GM12874 (cell line): ENCODE data around the gene MCAM.

Experiments used
- TF ChIP-seq, protein P1 (sequence below): IDR thresholded peaks from 2 replicates; pipeline ENCODE4 v1.5.1; 2011; ENCODE audit warnings: low read depth, mild to moderate bottlenecking, control low read depth, low read length, moderate library complexity; ENCODE audit not compliant: insufficient read depth

The MCAM gene

GRCh38 chr11:119282495-119282894 lies 34.4 kb downstream of the MCAM start:
- TF ChIP-seq, protein P1, sequence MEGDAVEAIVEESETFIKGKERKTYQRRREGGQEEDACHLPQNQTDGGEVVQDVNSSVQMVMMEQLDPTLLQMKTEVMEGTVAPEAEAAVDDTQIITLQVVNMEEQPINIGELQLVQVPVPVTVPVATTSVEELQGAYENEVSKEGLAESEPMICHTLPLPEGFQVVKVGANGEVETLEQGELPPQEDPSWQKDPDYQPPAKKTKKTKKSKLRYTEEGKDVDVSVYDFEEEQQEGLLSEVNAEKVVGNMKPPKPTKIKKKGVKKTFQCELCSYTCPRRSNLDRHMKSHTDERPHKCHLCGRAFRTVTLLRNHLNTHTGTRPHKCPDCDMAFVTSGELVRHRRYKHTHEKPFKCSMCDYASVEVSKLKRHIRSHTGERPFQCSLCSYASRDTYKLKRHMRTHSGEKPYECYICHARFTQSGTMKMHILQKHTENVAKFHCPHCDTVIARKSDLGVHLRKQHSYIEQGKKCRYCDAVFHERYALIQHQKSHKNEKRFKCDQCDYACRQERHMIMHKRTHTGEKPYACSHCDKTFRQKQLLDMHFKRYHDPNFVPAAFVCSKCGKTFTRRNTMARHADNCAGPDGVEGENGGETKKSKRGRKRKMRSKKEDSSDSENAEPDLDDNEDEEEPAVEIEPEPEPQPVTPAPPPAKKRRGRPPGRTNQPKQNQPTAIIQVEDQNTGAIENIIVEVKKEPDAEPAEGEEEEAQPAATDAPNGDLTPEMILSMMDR: no peak

GRCh38 chr11:119277660-119278059 lies 39.3 kb downstream of the MCAM start:
- TF ChIP-seq, protein P1: no peak

DNA sequence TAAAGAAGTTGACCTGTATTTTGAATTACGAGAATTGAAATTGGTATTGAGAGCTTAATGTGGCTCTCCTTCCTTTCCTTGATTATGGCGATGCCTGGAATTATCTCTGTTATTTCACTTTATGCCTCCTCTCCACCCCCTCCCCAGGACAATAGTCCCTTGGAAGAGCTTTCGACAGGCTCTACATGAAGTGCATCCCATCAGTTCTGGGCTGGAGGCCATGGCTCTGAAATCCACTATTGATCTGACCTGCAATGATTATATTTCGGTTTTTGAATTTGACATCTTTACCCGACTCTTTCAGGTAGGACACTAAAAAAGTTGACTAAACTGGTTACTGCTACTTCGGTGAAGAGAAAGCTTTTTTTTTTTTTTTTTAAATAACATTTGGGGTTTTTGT lies 43.2 kb downstream of the MCAM start:
- TF ChIP-seq, protein P1: no peak

DNA sequence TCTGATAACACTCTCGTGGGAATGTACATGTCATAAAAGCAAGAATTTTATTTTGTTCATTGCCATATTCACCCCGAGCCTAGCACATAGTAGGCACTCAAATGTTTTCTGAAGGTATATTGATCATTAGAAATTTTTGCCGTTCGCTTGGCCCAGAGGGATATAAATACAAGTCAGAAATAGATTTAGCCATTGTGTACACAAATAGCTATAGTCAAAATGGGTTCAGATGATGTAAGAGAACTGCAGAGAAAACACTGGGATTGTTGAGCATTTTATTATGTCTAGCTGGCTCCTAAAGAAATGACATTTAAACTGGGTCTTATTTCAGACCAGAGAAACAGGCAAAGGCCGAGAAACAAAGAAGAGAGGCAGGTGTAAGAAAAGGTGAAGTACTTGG lies 49.3 kb downstream of the MCAM start:
- TF ChIP-seq, protein P1: no peak

DNA sequence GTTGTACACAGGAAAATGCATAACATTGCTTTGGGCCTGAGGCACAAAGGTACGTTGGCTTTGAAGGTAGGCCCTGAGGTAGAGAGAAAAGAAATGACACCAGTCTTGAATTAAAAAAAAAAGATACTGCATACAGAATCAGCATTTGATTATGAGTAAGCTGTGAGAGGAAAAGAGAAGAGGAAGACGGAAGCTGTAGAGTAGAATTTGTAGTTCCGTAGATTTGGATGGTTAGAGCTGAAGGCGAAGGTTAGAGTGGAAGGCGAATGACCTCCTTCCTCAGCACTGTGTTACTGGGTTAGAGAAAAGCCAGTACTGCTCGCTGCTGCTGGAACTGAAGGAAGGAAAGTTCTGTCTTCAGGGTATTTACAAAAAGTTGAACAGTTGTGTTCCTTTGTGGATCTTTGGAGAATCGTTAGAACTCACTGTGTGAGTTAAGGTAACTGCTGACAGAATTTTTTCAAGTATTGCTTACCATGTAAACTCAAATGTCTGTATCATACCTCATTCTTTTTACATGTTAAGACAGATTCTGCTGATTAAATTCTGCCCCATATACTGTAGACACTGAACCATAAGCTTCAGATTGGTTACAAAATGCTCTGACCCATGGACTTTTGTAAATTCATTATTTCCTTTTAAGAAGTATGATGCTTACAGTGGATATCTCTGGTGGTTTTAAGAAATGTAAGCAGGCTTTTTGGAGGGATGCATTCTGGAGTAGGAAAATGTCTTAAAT lies 50.2 kb downstream of the MCAM start:
- TF ChIP-seq, protein P1: no peak

DNA sequence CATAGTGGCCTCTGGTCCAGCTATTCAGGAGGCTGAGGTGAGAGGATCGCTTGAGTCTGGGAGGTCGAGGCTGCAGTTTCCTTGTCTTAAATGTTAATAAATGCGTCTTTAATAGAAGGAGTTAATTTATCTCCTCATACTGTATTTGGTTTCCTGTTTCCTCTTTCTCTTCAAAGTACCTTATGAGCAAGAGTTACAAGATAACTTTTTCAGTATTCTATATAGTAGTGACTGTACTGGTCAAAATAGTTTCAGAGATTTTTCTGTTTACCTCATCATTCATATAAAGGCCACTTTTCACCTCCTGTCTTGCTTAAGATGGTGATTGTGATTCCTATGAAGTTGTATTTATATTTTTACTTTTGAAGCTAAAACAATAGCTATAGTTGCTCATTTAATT lies 50.9 kb downstream of the MCAM start:
- TF ChIP-seq, protein P1: no peak

- TF ChIP-seq, protein P1: no peak
Observed at GRCh38 chr11:119263352-119263940, 53.5 kb downstream of the MCAM start.
